ENCODE data around the gene NPAS3. TPM values are rescaled to one million over a fixed set of nuclear protein-coding genes. Genes with fewer than 3 reads are reported as not detected.

NPAS3 gene
- total and polyA plus RNA-seq, 2 of the 8 experiments (the other 6 are each of a cell fraction or from before 2014, with no cell fraction given) = 0.11 to 0.60 TPM

GRCh38 chr14:33347796-33348195 lies 409.1 kb downstream of the NPAS3 start:
- CTCF ChIA-PET (ENCODE audit: partially characterized antibody) = no interaction called here
- Histone ChIP-seq H3K79me1 (ENCODE audit: low read depth, low read length) (no peaks in the 10 kb centered on the region), H2BK5ac (ENCODE audit: low read depth, low read length) (no peak overlapping the region), H2BK15ac (ENCODE audit: low read length) (no peak overlapping the region), H3K27me3 (replicated peaks in 1 of 4; ENCODE audit: control insufficient read depth in 3 of 4, extremely low read depth in 1 of 4, insufficient read depth in 3 of 4, low read length in 3 of 4) (no peaks in the 10 kb centered on the region), H3K4ac (replicated peaks; ENCODE audit: insufficient read length, low read depth, low read length) (no peak overlapping the region), H3K4me2 (ENCODE audit: insufficient read depth in 1 of 2, low read depth in 2 of 2, low read length in 2 of 2) (no peak overlapping the region), H3K9me3 (ENCODE audit: insufficient read depth in 2 of 2, low read depth in 1 of 2, low read length in 1 of 2) (no peaks in the 10 kb centered on the region), H3K18ac (ENCODE audit: extremely low read depth, low read length) (no peak overlapping the region), H3K23me2 (ENCODE audit: low read depth, low read length) (no peaks in the 10 kb centered on the region), H3K4me1 (replicated peaks in 1 of 4; ENCODE audit: control insufficient read depth in 3 of 4, insufficient read depth in 4 of 4, low read length in 3 of 4) (peaks cover 4 to 15% (median 10%) of the 10 kb centered on the region in 4 experiments; a peak in 5 of 7 replicates), H2BK20ac (ENCODE audit: low read length) (no peak overlapping the region), H3K4me3 (ENCODE audit: extremely low read depth in 1 of 4, insufficient read depth in 2 of 4, low read depth in 3 of 4, low read length in 4 of 4) (no peak overlapping the region), H4K5ac (ENCODE audit: insufficient read length, low read depth, low read length) (no peak overlapping the region), H2BK120ac (replicated peaks; ENCODE audit: low read depth, low read length) (no peak overlapping the region), H4K8ac (ENCODE audit: extremely low read depth, insufficient read depth, low read length) (no peak overlapping the region), H2BK12ac (ENCODE audit: low read depth, low read length) (no peak overlapping the region), H4K91ac (replicated peaks; ENCODE audit: insufficient read length, low read length) (no peak overlapping the region), H3K27ac (ENCODE audit: low read depth, low read length) (no peak overlapping the region), H2AK5ac (ENCODE audit: low read depth, low read length) (no peak overlapping the region), H3K56ac (replicated peaks; ENCODE audit: insufficient read length, low read depth, low read length) (no peak overlapping the region), H3K36me3 (ENCODE audit: control insufficient read depth in 2 of 4, insufficient read depth in 4 of 4, low read length in 3 of 4) (no peaks in the 10 kb centered on the region), H3K23ac (ENCODE audit: insufficient read length) (no peak overlapping the region), H3K79me2 (ENCODE audit: control insufficient read depth in 1 of 2, insufficient read depth in 2 of 2, low read length in 2 of 2) (no peaks in the 10 kb centered on the region), H3K9ac (replicated peaks in 1 of 4; ENCODE audit: extremely low read depth in 1 of 4, low read depth in 3 of 4, low read length in 3 of 4) (no peak overlapping the region), H3K14ac (ENCODE audit: insufficient read length) (no peak overlapping the region), H4K20me1 (replicated peaks in 1 of 2; ENCODE audit: control insufficient read depth in 1 of 2, insufficient read depth in 2 of 2, low read length in 2 of 2) (no peaks in the 10 kb centered on the region), H2AFZ (ENCODE audit: low read length) (no peak overlapping the region)
- FAIRE-seq (no peak), DNase-seq (ENCODE audit: low read depth in 1 of 2, low spot score in 2 of 2) (no peak)
- TF ChIP-seq SIX5 (IDR thresholded peaks at IDR 0.05; ENCODE audit: low read depth, low read length) (no peak), CTBP2 (IDR thresholded peaks at IDR 0.05; ENCODE audit: borderline replicate concordance, insufficient read depth, insufficient read length, low read length) (no peak), MAX (IDR thresholded peaks at IDR 0.05) (no peak), TCF12 (IDR thresholded peaks at IDR 0.05; ENCODE audit: low read depth, low read length) (no peak), HDAC6 (IDR thresholded peaks at IDR 0.05; ENCODE audit: low read depth, low read length) (no peak), SIN3A (conservative IDR thresholded peaks at IDR 0.05 in 1 of 2, IDR thresholded peaks at IDR 0.05 in 1 of 2; ENCODE audit: low read depth in 1 of 2, low read length in 2 of 2) (no peak), RBBP5 (IDR thresholded peaks at IDR 0.05; ENCODE audit: borderline replicate concordance, low read depth, low read length) (no peak), SP2 (IDR thresholded peaks at IDR 0.05; ENCODE audit: low read length) (no peak), KDM1A (IDR thresholded peaks at IDR 0.05; ENCODE audit: borderline replicate concordance, low read length) (no peak), FOSL1 (IDR thresholded peaks at IDR 0.05; ENCODE audit: insufficient read depth, low read depth, low read length) (no peak), E2F6 (IDR thresholded peaks at IDR 0.05) (no peak)
- POLR2A ChIA-PET (ENCODE audit: partially characterized antibody) = no interaction called here
- WGBS, 2 experiments (ENCODE audit: extremely low coverage in 1 of 2, insufficient coverage in 1 of 2, insufficient read length in 1 of 2, insufficient replicate concordance in 2 of 2, low coverage in 1 of 2, low lambda C conversion rate in 2 of 2, missing lambda C conversion rate in 1 of 2) = 94% methylated on average over 1 of the region's 1 CpG; no CpG with 5 or more reads in 1 of the 2 experiments

All from H1 (cell line).